Hematopoietic multipotent progenitor cell (in vitro differentiated cells): ENCODE measurements around the gene ARHGEF7. TPM values are rescaled to one million over a fixed set of nuclear protein-coding genes. Genes with fewer than 3 reads are reported as not detected.

ENCODE experiments used
- DNase-seq, 3 donors: peaks; one replicate each; pipeline ENCODE4 v3.0.0-alpha.2; 2011 to 2015; ENCODE audit warnings: low read depth in 2 of 3, low spot score in 2 of 3
- total RNA-seq: library from RNA; depleted of rRNA; stranded (reverse); fragments of >200 nt; gene quantifications from one replicate; pipeline ENCODE4 v1.2.3, GENCODE V29; 2012

Gene ARHGEF7
- total RNA-seq, 1 donor = 34.2 TPM

DNA sequence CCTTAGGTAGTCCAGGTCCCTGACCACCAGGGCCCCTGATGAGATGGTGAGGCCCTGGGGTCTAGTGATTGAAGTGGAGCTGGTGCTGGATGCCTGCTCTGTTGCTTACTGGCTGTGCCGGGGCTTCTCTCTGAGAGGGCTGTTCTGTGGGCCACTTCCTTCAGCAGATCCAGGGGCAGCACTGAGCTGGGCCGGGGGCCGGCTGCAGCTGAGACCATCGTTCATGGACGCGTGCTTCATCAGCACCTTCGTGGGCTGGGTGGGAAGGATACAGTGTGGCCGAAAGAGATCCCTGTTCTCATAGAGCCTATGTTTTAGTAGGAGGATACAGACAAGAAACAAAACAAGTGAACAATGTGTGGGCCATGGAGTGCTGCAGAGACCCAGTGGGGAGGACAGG, 172.1 kb downstream of the ARHGEF7 start:
- DNase-seq = no peak

- DNase-seq = no peak
Measured at GRCh38 chr13:111288276-111288675, 173.2 kb downstream of the ARHGEF7 start.

- DNase-seq = no peak
Measured at GRCh38 chr13:111289251-111289650, 174.1 kb downstream of the ARHGEF7 start.

GRCh38 chr13:111291908-111292307, 176.8 kb downstream of the ARHGEF7 start:
- no peak for DNase-seq

- DNase-seq = no peak
Measured at GRCh38 chr13:111292710-111293485, 177.8 kb downstream of the ARHGEF7 start.

- no peak for DNase-seq
Measured at GRCh38 chr13:111295886-111296285, 180.8 kb downstream of the ARHGEF7 start.

DNA sequence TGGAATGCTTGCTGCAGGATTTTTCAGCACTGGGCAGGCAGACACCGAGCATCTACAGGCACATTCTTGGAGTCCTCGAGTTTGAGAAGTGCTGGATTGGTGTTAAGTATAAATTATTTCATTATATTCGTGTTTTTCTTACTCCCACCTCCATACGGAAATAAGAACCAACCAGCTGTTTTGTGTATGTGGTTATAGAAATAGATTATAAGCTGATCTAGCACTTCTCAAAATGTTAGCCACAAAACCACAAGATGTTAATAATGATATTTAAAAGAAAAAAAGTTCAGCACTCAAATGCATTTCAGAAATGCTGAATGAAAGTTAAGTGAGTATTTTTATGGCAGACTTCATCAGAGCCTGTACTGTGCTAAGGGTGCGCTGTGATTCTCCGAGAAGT, 181.3 kb downstream of the ARHGEF7 start:
- DNase-seq = peak in 1 of 3 donors; percentile 45

GRCh38 chr13:111298214-111298975, 183.3 kb downstream of the ARHGEF7 start:
- DNase-seq = no peak

DNA sequence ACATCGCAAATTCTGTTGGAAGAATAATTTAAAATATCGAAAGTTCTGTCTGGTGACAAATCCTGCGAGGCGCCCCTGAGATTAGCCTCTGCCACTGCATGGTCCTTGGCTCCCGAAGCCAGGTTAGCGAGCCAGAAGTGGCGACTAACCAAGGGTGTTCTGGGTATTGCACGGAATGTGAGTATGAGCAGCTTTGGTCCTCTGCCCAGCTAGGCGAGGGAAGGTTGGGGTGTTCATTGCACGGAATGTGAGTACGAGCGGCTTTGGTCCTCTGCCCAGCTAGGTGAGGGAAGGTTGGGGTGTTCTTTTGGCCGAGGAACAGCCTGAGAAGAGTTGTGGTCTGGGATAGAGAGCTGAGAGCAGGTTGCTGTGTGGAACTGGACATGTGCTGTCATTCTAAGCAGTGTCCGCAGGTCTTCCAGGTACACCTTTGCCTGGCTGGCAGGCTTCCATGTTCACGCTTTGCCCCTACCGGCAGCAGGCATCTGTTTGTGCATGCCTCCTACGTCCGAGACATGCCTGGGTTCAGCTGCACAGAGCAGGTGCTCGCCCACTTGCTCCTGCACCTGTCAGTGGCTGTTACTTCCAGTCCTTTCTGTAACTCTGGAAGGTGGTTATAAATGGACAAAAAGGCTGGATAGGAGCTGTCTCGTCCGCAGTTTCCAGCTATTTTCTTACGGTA, 187.1 kb downstream of the ARHGEF7 start:
- DNase-seq = no peak

DNA sequence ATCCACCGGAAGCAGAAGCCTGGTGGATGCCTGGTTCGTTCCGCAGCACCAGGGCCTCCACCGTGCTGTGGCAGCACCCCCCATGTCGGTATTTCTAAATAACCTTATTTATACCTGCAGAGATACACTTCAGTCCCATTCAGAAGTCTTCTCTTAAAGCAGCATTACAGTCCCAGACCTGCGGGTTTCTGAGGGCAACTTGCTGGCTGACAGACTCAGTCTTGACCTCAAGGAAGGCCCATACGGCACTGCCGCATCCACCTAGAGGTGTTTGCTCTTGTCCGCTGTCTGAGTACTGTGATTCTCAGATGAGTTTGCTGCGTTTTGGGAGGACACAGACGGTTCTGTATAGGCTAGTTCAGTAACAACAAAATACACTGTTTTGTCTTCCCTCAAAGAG, 188.4 kb downstream of the ARHGEF7 start:
- no peak for DNase-seq

- DNase-seq = no peak
Measured at GRCh38 chr13:111304041-111304544, 189.0 kb downstream of the ARHGEF7 start.

DNA sequence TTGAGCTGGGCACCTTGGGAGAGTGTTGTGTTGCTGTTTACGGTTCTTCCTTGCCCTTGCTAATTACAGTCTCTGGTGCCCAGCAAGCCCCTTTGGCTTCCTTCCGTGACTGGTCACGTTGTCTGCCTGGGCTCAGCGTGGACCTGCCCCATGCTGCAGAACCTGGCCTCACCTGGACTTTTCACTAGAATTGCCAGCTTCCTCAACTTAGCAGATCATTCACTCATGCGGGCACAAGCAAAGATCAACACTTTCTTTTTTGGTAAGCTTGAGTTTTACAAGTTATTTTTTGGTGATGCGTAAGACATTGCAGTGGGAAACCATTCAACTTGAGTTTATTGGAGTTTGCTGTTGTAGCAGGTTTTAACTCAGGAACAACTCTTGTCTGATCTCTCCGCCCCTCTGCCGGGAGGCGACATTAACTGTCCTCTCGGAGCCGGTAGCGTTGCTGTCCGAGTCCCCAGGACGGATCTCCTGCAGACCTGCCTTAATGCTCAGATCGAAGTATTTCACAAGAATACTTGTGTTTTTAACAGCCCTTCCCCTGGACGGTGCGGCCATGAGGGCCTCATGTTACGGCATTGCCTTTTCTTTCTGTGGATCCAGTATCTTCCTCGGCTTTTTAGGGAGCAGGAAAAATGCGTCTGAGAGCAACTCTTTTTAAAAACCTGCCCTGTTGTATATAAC, 189.6 kb downstream of the ARHGEF7 start:
- DNase-seq = no peak

DNA sequence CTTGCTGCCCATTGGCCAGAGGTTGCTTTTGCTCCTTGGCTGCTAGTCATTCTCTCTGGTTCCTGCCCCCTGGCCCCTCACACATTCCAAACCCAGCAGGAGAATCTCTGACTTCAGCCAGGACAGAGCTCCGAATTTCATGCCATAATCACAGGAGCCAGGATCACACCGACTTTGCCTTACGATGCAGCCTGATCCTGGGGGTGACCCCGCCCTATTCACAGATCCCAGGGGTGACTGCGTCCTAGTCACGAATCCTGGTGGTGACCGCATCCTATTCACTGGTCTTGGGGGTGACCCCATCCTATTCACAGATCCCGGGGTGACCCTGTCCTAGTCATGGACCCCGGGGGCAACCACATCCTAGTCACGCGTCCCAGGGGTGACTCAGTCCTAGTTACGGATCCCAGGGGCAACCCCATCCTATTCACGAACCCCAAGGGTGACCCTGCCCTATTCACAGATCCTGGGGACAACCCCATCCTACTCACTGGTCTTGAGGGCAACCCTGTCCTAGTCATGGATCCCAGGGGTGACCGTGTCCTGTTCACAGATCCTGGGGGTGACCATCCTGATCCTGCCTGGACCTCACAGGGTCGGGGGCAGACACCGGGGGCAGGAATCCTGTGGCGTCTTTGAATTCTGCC, 198.0 kb downstream of the ARHGEF7 start:
- no peak for DNase-seq

DNA sequence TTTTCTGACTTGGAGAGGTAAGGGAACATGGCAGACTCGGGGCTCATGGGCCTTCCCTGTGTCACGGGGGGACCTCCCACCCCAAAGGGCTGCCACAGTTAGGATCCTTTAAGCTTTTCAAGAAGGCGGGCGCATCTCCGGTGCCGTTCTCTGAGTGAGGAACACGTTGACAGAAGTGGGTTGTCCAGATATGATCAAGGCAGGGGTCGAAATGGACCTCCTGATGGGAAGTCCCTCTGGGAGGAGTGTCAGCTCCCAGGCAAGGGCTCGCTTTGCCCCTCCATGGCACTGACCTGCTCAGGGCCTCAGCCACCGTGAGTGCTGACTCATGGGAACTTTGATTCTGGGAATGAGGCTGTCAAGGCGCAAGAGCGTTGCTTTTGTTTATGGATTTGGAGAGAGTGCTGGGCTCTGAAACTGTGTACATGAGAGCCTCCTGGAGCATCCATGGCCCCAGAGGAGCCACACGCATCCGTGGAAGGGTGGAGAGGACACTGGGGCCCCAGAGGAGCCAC, 198.9 kb downstream of the ARHGEF7 start:
- no peak for DNase-seq

DNA sequence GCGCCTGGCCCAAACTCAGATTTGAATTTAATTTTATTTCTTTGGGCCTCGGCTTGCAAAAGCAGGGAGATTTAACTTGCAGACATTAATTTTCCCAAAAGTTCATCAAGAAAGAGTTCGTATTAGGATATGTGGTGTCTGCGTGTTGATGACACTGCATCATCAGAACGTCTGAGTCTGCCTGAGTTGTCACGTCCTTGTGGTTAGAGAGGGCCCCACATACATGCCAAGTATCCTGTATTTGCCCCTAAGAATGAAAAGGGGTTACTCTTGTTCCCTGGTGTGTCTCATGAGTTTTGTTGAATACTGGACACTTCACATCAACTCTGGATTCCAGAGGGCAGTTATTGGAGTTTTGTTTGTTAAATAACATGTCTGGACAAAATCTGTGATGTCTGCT, 199.7 kb downstream of the ARHGEF7 start:
- no peak for DNase-seq

DNA sequence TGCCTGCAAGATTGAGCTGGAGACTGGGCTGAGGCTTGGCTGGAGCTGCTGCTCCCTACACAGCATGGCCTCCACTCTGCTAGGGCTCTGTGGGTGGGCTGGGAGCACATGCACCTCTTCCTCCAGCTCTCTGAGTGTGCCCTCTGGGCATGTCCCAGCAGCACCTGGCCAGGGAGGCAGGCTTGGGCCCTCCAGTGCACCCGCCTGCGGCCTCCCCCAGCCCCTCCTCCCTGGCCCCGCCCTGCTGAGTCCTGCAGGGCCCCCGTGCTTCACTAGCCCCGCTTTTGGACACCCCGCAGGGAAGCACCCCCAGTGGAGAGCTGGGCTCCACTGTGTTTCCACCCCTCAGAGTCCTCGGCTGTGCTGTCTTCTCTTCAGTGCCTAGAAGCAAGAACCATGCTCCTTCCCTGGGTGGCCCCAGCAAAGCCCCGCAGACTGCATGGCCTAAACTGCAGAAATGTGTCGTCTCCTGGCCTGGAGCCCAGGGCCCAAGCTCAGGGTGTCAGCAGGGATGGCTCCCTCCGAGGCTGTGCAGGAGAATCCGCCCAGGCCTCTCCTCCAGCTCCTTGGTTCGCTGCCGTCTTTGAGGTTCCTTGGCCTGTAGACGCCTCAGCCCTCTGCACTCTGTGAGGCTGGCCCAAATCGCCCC, 200.4 kb downstream of the ARHGEF7 start:
- no peak for DNase-seq

DNA sequence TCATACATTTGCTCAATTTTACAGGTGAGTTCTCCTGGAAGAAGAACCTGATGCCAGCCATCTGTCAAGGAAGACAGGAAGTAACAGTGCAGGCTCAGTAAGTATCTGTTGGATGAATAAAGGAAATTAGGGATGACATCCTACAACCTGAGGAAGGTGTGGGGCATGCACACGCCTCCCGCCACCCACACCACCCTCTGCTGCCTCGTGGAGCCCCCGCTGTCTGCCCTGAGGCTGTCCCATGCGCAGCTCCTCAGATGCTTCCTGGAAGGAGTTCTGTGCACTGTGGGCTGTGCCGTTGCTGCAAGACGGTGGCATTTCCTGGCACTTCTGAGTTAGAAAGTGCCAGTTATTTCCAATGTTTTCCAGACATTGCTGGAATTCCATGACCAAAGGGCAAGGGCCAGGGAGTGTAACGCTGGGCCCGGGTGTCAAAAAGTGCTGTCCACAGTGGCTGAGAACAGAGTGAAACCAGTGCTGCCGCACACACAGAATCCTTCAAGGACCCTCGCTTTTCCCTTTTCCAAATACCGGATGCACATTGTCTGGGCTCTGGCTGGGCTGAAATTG, 201.1 kb downstream of the ARHGEF7 start:
- no peak for DNase-seq

- no peak for DNase-seq
Measured at GRCh38 chr13:111317042-111317550, 202.0 kb downstream of the ARHGEF7 start.
